HG03439 (cell line): Measurements from ENCODE around the gene ADAMTS14.

Experiments used
- ATAC-seq: cut with Tn5 transposase; IDR thresholded peaks from one replicate; pipeline ENCODE4 v1.9.1; 2021; ENCODE audit warnings: mild to moderate bottlenecking, moderate library complexity; ENCODE audit not compliant: unreplicated experiment

ADAMTS14 gene

GRCh38 chr10:70782086-70782745, 109.9 kb downstream of the ADAMTS14 start:
- ATAC-seq, result no peak

- no peak for ATAC-seq
Measured at GRCh38 chr10:70782746-70783680, 110.7 kb downstream of the ADAMTS14 start.

GRCh38 chr10:70784016-70784415, 111.7 kb downstream of the ADAMTS14 start:
- ATAC-seq, result no peak

- ATAC-seq, result no peak
Measured at GRCh38 chr10:70784471-70784870, 112.2 kb downstream of the ADAMTS14 start.

GRCh38 chr10:70785190-70785589, 112.9 kb downstream of the ADAMTS14 start, which contains the start of gene TBATA:
Gene TBATA, minus strand, starts transcription at chr10:70785377. Its CDS starts 1,998 bp downstream, at chr10:70783379.
- no peak for ATAC-seq

- ATAC-seq, result no peak
Measured at GRCh38 chr10:70786799-70787415, 114.6 kb downstream of the ADAMTS14 start.

- no peak for ATAC-seq
Measured at GRCh38 chr10:70791386-70792039, 119.2 kb downstream of the ADAMTS14 start.

GRCh38 chr10:70795613-70796012, 123.3 kb downstream of the ADAMTS14 start:
- ATAC-seq, result no peak

GRCh38 chr10:70797840-70798239, 125.5 kb downstream of the ADAMTS14 start:
- ATAC-seq, result no peak

- no peak for ATAC-seq
Measured at GRCh38 chr10:70799124-70799523, 126.8 kb downstream of the ADAMTS14 start.

GRCh38 chr10:70801854-70802253, 129.5 kb downstream of the ADAMTS14 start:
- ATAC-seq, result no peak

GRCh38 chr10:70803775-70804420, 131.6 kb downstream of the ADAMTS14 start:
- ATAC-seq, result no peak

GRCh38 chr10:70804421-70804808, 132.1 kb downstream of the ADAMTS14 start:
- no peak for ATAC-seq

GRCh38 chr10:70805619-70806215, 133.4 kb downstream of the ADAMTS14 start:
- ATAC-seq, result no peak

GRCh38 chr10:70806841-70807240, 134.5 kb downstream of the ADAMTS14 start:
- no peak for ATAC-seq

GRCh38 chr10:70807556-70807955, 135.2 kb downstream of the ADAMTS14 start:
- ATAC-seq, result no peak

- ATAC-seq, result no peak
Measured at GRCh38 chr10:70809011-70809611, 136.8 kb downstream of the ADAMTS14 start.

GRCh38 chr10:70809726-70810125, 137.4 kb downstream of the ADAMTS14 start:
- no peak for ATAC-seq

GRCh38 chr10:70810967-70811366, 138.7 kb downstream of the ADAMTS14 start:
- ATAC-seq, result no peak

GRCh38 chr10:70811881-70812280, 139.6 kb downstream of the ADAMTS14 start:
- no peak for ATAC-seq
